ENCODE results near the gene CYB561D2. TPM values are rescaled to one million over a fixed set of nuclear protein-coding genes. Genes with fewer than 3 reads are reported as not detected.
A peak's percentile ranks its signal among the peaks of the same experiment; 100 is the strongest.

The CYB561D2 gene
- total RNA-seq, 1 experiment from 2014 or later: 16.8 TPM

DNA sequence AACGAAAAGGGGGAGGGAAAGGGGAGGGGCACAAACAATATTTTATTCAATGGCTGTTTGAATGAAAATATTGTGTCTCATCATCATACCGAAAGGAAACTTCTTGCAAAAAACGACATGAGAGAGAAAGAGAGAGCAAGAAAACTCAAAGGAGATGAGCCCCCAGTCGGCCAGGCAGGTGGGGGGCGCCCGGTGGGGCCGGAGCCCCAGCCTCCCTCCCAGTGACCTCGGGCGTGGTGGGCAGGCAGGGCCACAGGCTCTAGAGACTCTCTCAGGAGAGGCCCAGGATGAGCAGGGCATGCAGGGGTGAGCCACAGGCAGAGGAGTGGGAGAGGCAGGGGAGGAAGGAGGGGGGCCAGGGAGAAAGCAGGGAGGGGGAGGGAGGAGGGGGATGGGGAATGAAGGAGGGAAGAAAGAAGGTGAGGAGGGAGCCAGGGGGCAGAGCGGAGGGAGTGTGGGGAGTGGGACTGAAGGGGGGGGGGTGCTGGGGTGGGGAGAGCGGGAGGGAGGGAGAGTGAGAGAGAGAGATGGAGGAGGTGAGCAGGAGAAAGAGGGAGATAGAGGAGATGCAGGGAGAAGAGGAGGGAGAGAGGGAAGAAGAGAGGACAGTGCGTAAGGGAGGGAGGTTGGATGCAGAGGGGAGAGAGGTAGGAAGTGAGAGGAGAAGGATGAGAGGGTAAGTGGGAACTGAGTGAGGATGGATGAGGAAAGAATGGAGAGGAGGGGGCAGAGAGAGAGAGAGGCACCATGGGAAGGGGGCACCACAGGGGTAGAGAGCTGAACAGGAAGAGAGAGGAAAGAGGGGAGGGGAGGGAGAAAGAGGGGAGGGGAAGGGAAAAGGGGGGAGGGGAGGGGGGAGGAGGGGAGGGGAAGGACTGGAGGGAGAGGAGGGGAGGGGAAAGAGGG, 22.7 kb downstream of the CYB561D2 start:
- no peaks in the 10 kb centered on the region for H3K27me3 ChIP-seq (ENCODE audit: insufficient read depth, low read length)
- Mint-ChIP-seq H3K36me3 (ENCODE audit: insufficient read depth in 1 of 3, low read depth in 3 of 3) (peaks cover 0 to 1% (median 0%) of the 10 kb centered on the region in 3 experiments; a peak in 1 of 7 replicates), H3K27me3 (ENCODE audit: low read depth) (peaks cover 2% of the 10 kb centered on the region), H3K4me1 (peaks cover 19 to 48% of the 10 kb centered on the region in 2 experiments), H3K4me3 (peak overlapping the region in 1 of 2 experiments; percentile 10; a peak in 2 of 5 replicates), H3K9me3 (no peaks in the 10 kb centered on the region), H3K27ac (peak overlapping the region in 2 of 3 experiments; percentile 81 to 88; a peak in 5 of 7 replicates)
- no peak overlapping the region for H4K5ac ChIP-seq (ENCODE audit: insufficient read length, low read depth, low read length)
- no peak overlapping the region for H3K56ac ChIP-seq (ENCODE audit: insufficient read length, low read depth, low read length)
- H2AFZ ChIP-seq (ENCODE audit: low read length): no peak overlapping the region
- TF ChIP-seq, protein P1, sequence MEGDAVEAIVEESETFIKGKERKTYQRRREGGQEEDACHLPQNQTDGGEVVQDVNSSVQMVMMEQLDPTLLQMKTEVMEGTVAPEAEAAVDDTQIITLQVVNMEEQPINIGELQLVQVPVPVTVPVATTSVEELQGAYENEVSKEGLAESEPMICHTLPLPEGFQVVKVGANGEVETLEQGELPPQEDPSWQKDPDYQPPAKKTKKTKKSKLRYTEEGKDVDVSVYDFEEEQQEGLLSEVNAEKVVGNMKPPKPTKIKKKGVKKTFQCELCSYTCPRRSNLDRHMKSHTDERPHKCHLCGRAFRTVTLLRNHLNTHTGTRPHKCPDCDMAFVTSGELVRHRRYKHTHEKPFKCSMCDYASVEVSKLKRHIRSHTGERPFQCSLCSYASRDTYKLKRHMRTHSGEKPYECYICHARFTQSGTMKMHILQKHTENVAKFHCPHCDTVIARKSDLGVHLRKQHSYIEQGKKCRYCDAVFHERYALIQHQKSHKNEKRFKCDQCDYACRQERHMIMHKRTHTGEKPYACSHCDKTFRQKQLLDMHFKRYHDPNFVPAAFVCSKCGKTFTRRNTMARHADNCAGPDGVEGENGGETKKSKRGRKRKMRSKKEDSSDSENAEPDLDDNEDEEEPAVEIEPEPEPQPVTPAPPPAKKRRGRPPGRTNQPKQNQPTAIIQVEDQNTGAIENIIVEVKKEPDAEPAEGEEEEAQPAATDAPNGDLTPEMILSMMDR (conservative IDR thresholded peaks at IDR 0.05): no peak
- no peaks in the 10 kb centered on the region for H3K9me3 ChIP-seq (ENCODE audit: control insufficient read depth, low read depth, low read length)
- H3K4me1 ChIP-seq (ENCODE audit: insufficient read depth, low read length): no peaks in the 10 kb centered on the region
- peak; percentile 71 for DNase-seq
- H2BK15ac ChIP-seq (ENCODE audit: low read depth, low read length): no peak overlapping the region
- H3K27ac ChIP-seq (ENCODE audit: insufficient read length, low read depth, low read length): no peak overlapping the region
- no peaks in the 10 kb centered on the region for H3K23me2 ChIP-seq (ENCODE audit: insufficient read length, low read depth, low read length, poor library complexity, severe bottlenecking)
- no peak overlapping the region for H3T11ph ChIP-seq (ENCODE audit: low read length)
- H3K4me2 ChIP-seq (ENCODE audit: insufficient read depth, insufficient read length, low read length): peak overlapping the region; percentile 22
- H3K9ac ChIP-seq (ENCODE audit: extremely low read depth, insufficient read length, low read length): no peak overlapping the region
- H3K14ac ChIP-seq (ENCODE audit: insufficient read depth, low read length): no peak overlapping the region
- no peak overlapping the region for H4K8ac ChIP-seq (replicated peaks; ENCODE audit: insufficient read length, low read depth, low read length)
- H2AK5ac ChIP-seq (ENCODE audit: insufficient read length, low read length): no peak overlapping the region
- H2BK5ac ChIP-seq (ENCODE audit: insufficient read length, low read length): no peak overlapping the region
- H3K4ac ChIP-seq (ENCODE audit: low read depth, low read length): no peak overlapping the region
- no peaks in the 10 kb centered on the region for H3K79me1 ChIP-seq (ENCODE audit: insufficient read depth, low read depth, low read length, poor library complexity, severe bottlenecking)
- H2BK20ac ChIP-seq (ENCODE audit: low read depth, low read length, poor library complexity, severe bottlenecking): no peak overlapping the region
- no peak overlapping the region for H2BK12ac ChIP-seq (ENCODE audit: insufficient read length, low read depth, low read length)
- no peak overlapping the region for H2BK120ac ChIP-seq (ENCODE audit: low read depth, low read length, poor library complexity, severe bottlenecking)
- no peaks in the 10 kb centered on the region for H3K79me2 ChIP-seq (ENCODE audit: insufficient read depth, low read length)
- WGBS (ENCODE audit: extremely low coverage, insufficient read length, low lambda C conversion rate): no CpG with 5 or more reads among the region's 12 CpGs
- H4K91ac ChIP-seq (ENCODE audit: insufficient read length, low read depth, low read length): no peak overlapping the region
- H3K18ac ChIP-seq (ENCODE audit: insufficient read length, low read depth, low read length): no peak overlapping the region
- peaks cover 2% of the 10 kb centered on the region for H4K20me1 ChIP-seq (ENCODE audit: control insufficient read depth, insufficient read depth, insufficient read length)
- no peak overlapping the region for H3K23ac ChIP-seq (ENCODE audit: insufficient read length, low read depth, low read length)

All from H9 (cell line).